ENCODE measurements around the gene SPESP1. TPM values are rescaled to one million over a fixed set of nuclear protein-coding genes. Genes with fewer than 3 reads are reported as not detected.

Gene SPESP1
- total and polyA plus RNA-seq, 9 of the 15 experiments (the other 6 are each of a cell fraction or from before 2014, with no cell fraction given): not detected

GRCh38 chr15:68888419-68888818 is 41.9 kb upstream of the SPESP1 start (continued):
- no peak for TF ChIP-seq ZNF354B (CRISPR knock-in tag; IDR thresholded peaks at IDR 0.05)
- TF ChIP-seq TOE1 (IDR thresholded peaks at IDR 0.05; ENCODE audit: borderline replicate concordance): no peak
- no peak for TF ChIP-seq TOE1 (CRISPR knock-in tag; IDR thresholded peaks at IDR 0.05; ENCODE audit: borderline replicate concordance, low read depth)

- H3K9me1 ChIP-seq (ENCODE audit: control insufficient read depth, insufficient read depth, low read length): no peaks in the 10 kb centered on the region
- no peaks in the 10 kb centered on the region for H3K9me3 ChIP-seq (replicated peaks; ENCODE audit: control insufficient read depth, insufficient read depth, low read depth, low read length)
- 0% methylated on average over 1 of the region's 1 CpG for WGBS (ENCODE audit: insufficient coverage, low coverage, missing lambda C conversion rate)
- ChIA-PET POLR2A (no interaction called here), CTCF (ENCODE audit: low intra/inter-chr PET ratio) (interaction anchor here (1.0 kb wide), 1 partner anchor 11 kb away, joined by 4 read pairs; no protein-coding TSS in a partner anchor)
- no peak overlapping the region for H2AFZ ChIP-seq (ENCODE audit: low read depth, low read length)
- intact Hi-C loops (cut with micrococcal nuclease) (no loop called here), in situ Hi-C loops (cut with MboI) (no loop called here)
- H3K79me2 ChIP-seq (ENCODE audit: control insufficient read depth, insufficient read depth, low read length): no peaks in the 10 kb centered on the region
- H3K36me3 ChIP-seq (ENCODE audit: control insufficient read depth, insufficient read depth, low read length): no peaks in the 10 kb centered on the region
- no peak overlapping the region for H3K27ac ChIP-seq (ENCODE audit: extremely low read depth, low read depth, low read length)
- ATAC-seq: no peak
- no peak overlapping the region for H3K4me3 ChIP-seq
- H3K4me2 ChIP-seq (ENCODE audit: insufficient read depth, low read length): no peak overlapping the region
- no peaks in the 10 kb centered on the region for H4K20me1 ChIP-seq (replicated peaks; ENCODE audit: control insufficient read depth, insufficient read depth, low read length)
- FAIRE-seq: no peak
- no TSS peak for BruUV-seq (replicated peaks)
- H3K4me1 ChIP-seq (replicated peaks in 1 of 2; ENCODE audit: control insufficient read depth in 2 of 2, insufficient read depth in 2 of 2, low read length in 2 of 2): no peaks in the 10 kb centered on the region
- DNase-seq (ENCODE audit: extremely low read depth in 1 of 4, low spot score in 3 of 4): no peak
- H3K27me3 ChIP-seq (ENCODE audit: control insufficient read depth in 2 of 2, insufficient read depth in 2 of 2, low read length in 2 of 2): peaks cover 6 to 8% of the 10 kb centered on the region in 2 experiments
- H3K9ac ChIP-seq (ENCODE audit: insufficient read depth in 1 of 2, low read depth in 2 of 2, low read length in 2 of 2): no peak overlapping the region
- TF ChIP-seq PRDM10 (IDR thresholded peaks at IDR 0.05; ENCODE audit: partially characterized antibody): peak; percentile 29
- no peak for TF ChIP-seq ZNF217 (CRISPR knock-in tag; IDR thresholded peaks at IDR 0.05)
These were observed 36.1 kb upstream of the SPESP1 start for GRCh38 chr15:68894208-68894607.

Measured in K562 (cell line).